22Rv1 (cell line): Measurements from ENCODE around the gene CCDC73.

ENCODE experiments used
- H3K27ac ChIP-seq: fragments of 450-650 bp; 2 replicates; pipeline ENCODE4 v1.5.1; 2017
- ZFX ChIP-seq: fragments of 450-650 bp; IDR thresholded peaks from 2 replicates; pipeline ENCODE4 v1.6.1; 2017; ENCODE audit warnings: antibody characterized with exemption, borderline replicate concordance
- TF ChIP-seq, protein P1 (sequence below): fragments of 450-650 bp; IDR thresholded peaks from 2 replicates; pipeline ENCODE4 v1.5.1; 2017; ENCODE audit warnings: mild to moderate bottlenecking

Gene CCDC73

DNA sequence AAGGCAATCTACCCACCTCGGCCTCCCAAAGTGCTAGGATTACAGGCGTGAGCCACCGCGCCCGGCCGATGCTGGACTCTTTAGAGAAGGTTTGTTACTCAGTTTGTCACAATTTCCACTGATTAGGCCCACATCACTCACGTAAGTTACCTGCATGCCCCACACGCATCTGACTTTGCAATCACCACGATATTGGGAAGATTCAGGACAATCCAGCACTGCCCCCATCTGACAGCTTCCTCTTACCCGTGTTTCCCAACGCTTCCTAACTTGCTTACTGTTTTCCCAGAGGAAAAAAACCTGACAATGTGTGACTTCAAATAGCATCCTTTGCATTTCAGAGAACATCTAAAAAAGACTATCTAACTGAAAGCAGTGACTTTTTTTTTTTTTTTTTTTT lies 232.6 kb downstream of the CCDC73 start:
- TF ChIP-seq, protein P1, sequence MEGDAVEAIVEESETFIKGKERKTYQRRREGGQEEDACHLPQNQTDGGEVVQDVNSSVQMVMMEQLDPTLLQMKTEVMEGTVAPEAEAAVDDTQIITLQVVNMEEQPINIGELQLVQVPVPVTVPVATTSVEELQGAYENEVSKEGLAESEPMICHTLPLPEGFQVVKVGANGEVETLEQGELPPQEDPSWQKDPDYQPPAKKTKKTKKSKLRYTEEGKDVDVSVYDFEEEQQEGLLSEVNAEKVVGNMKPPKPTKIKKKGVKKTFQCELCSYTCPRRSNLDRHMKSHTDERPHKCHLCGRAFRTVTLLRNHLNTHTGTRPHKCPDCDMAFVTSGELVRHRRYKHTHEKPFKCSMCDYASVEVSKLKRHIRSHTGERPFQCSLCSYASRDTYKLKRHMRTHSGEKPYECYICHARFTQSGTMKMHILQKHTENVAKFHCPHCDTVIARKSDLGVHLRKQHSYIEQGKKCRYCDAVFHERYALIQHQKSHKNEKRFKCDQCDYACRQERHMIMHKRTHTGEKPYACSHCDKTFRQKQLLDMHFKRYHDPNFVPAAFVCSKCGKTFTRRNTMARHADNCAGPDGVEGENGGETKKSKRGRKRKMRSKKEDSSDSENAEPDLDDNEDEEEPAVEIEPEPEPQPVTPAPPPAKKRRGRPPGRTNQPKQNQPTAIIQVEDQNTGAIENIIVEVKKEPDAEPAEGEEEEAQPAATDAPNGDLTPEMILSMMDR: no peak
- TF ChIP-seq ZFX: no peak
- no peak overlapping the region for H3K27ac ChIP-seq

DNA sequence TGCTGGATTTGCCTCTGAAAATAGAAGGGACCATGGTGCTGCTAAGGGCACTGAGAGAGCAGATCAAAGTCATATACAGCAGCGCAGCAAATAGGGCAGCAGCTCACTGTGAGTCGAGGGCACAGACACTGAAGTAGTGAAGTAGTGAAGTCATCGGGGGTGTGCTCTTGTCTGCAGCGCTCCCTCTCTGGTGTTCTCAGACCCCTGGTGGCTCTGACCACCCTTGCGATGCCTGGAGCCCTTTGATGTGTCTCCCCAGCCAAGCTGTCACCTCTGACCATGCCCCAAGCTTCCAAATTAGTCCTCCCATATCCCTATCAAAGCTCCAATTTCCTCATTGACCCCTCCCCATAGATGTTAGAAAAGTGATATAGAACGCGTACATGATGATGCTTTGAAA lies 238.6 kb downstream of the CCDC73 start:
- TF ChIP-seq ZFX: no peak
- TF ChIP-seq, protein P1: no peak
- no peak overlapping the region for H3K27ac ChIP-seq

DNA sequence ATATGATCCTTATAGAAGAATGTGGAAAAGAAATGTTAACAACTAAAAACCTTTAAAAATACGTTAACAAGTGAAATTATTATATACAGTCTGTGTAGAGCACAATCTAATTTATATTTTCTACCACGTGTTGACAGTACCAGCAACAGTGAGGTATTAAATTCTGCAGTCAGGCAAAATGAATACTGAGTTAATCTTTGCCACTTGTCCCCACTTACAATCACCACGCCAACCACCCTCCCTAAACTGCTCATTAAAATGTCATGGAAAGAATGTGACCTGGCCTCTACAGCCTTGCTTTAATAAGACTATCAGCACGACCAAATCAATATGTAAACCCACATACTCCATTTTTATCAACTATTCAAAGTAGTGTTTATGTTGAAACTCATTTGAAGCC lies 239.4 kb downstream of the CCDC73 start:
- no peak overlapping the region for H3K27ac ChIP-seq
- TF ChIP-seq ZFX: no peak
- TF ChIP-seq, protein P1: no peak
